Liver (tissue), 9 donors: Measurements from ENCODE around the gene C10orf120. TPM values are rescaled to one million over a fixed set of nuclear protein-coding genes. Genes with fewer than 3 reads are reported as not detected.

ENCODE experiments used
- DNase-seq: peaks from one replicate; pipeline ENCODE4 v3.0.0-alpha.2; 2017; ENCODE audit warnings: low spot score
- H3K27ac ChIP-seq, 2 donors: one replicate each; pipeline ENCODE4 v1.7.0; 2013; ENCODE audit warnings: inconsistent platforms in 2 of 2, low read length in 2 of 2, control low read depth in 1 of 2, low read depth in 1 of 2, mild to moderate bottlenecking in 1 of 2
- H3K27me3 ChIP-seq, 4 donors: one replicate each; pipeline versions ENCODE4 v1.6.1 to v1.7.0; 2013; ENCODE audit warnings: low read length in 3 of 4, inconsistent platforms in 1 of 4, mild to moderate bottlenecking in 1 of 4, moderate library complexity in 1 of 4; ENCODE audit not compliant: control insufficient read depth in 4 of 4, insufficient read depth in 4 of 4
- H3K36me3 ChIP-seq, 4 donors: one replicate each; pipeline versions ENCODE4 v1.6.1 to v1.7.0; 2013; ENCODE audit warnings: low read length in 3 of 4, mild to moderate bottlenecking in 3 of 4, low read depth in 1 of 4, moderate library complexity in 1 of 4; ENCODE audit not compliant: control insufficient read depth in 4 of 4, insufficient read depth in 3 of 4
- H3K4me1 ChIP-seq, 4 donors: one replicate each; pipeline versions ENCODE4 v1.6.1 to v1.7.0; 2013; ENCODE audit warnings: low read length in 3 of 4, mild to moderate bottlenecking in 3 of 4, moderate library complexity in 1 of 4; ENCODE audit not compliant: control insufficient read depth in 4 of 4, insufficient read depth in 4 of 4
- H3K4me3 ChIP-seq, 3 donors: one replicate each; pipeline versions ENCODE4 v1.6.1 to v1.7.0; 2013; ENCODE audit warnings: low read length in 3 of 3, control low read depth in 1 of 3, low read depth in 1 of 3, mild to moderate bottlenecking in 1 of 3
- H3K9ac ChIP-seq, 2 donors: one replicate each; pipeline ENCODE4 v1.7.0; 2013; ENCODE audit warnings: low read length in 2 of 2, mild to moderate bottlenecking in 2 of 2, moderate library complexity in 2 of 2, control low read depth in 1 of 2, low read depth in 1 of 2
- H3K9me3 ChIP-seq, 4 donors: one replicate each; pipeline versions ENCODE4 v1.6.1 to v1.7.0; 2013; ENCODE audit warnings: low read length in 3 of 4; ENCODE audit not compliant: control insufficient read depth in 4 of 4
- ATF3 ChIP-seq: IDR thresholded peaks from 2 replicates; pipeline ENCODE4 v1.6.1; 2016; ENCODE audit warnings: antibody characterized with exemption
- CTCF ChIP-seq: fragments of 150-350 bp; IDR thresholded peaks from 2 replicates; pipeline ENCODE4 v1.5.1; 2017; ENCODE audit warnings: improper control_type of control experiment, low read depth, low read length; ENCODE audit not compliant: missing input control
- EGR1 ChIP-seq, 2 donors: IDR thresholded peaks; 2 replicates each; pipeline ENCODE4 v1.6.1; 2016 to 2018; ENCODE audit warnings: antibody characterized with exemption in 2 of 2, low read depth in 2 of 2
- FOXA1 ChIP-seq: IDR thresholded peaks from 2 replicates; pipeline ENCODE4 v1.6.1; 2016; ENCODE audit warnings: antibody characterized with exemption
- FOXA2 ChIP-seq: IDR thresholded peaks from 2 replicates; pipeline ENCODE4 v1.6.1; 2016; ENCODE audit warnings: antibody characterized with exemption
- HNF4A ChIP-seq, 2 donors: conservative IDR thresholded peaks; 2 replicates each; pipeline ENCODE4 v1.6.1; 2016; ENCODE audit warnings: antibody characterized with exemption in 2 of 2, mild to moderate bottlenecking in 2 of 2
- JUND ChIP-seq, 2 donors: IDR thresholded peaks; 2 replicates each; pipeline ENCODE4 v1.6.1; 2016; ENCODE audit warnings: antibody characterized with exemption in 2 of 2
- NR2F2 ChIP-seq: IDR thresholded peaks from 2 replicates; pipeline ENCODE4 v1.6.1; 2016; ENCODE audit warnings: antibody characterized with exemption
- RAD21 ChIP-seq, 2 donors: IDR thresholded peaks; 2 replicates each; pipeline ENCODE4 v1.6.1; 2016; ENCODE audit warnings: antibody characterized with exemption in 2 of 2, mild to moderate bottlenecking in 2 of 2
- REST ChIP-seq: IDR thresholded peaks from 2 replicates; pipeline ENCODE4 v1.6.1; 2016; ENCODE audit warnings: antibody characterized with exemption, mild to moderate bottlenecking
- RXRA ChIP-seq, 2 donors: IDR thresholded peaks; 2 replicates each; pipeline ENCODE4 v1.6.1; 2017 to 2018; ENCODE audit warnings: antibody characterized with exemption in 2 of 2, mild to moderate bottlenecking in 1 of 2
- SP1 ChIP-seq: IDR thresholded peaks from 2 replicates; pipeline ENCODE4 v1.6.1; 2018; ENCODE audit warnings: antibody characterized with exemption, mild to moderate bottlenecking
- TAF1 ChIP-seq: conservative IDR thresholded peaks from 2 replicates; pipeline ENCODE4 v1.6.1; 2016; ENCODE audit warnings: antibody characterized with exemption, mild to moderate bottlenecking
- YY1 ChIP-seq: IDR thresholded peaks from 2 replicates; pipeline ENCODE4 v1.6.1; 2016; ENCODE audit warnings: antibody characterized with exemption, mild to moderate bottlenecking
- WGBS: extraction: QIAGEN DNeasy Blood & Tissue Kit; methylation state at CpG from one replicate; pipeline ENCODE4 v1.1.7; 2013; 5-methylcytosine and 5-hydroxymethylcytosine counted together
- polyA plus RNA-seq, 2 donors: library from polyadenylated mRNA; stranded (reverse) in 1 of 2; unstranded in 1 of 2; fragments of 200-250 nt in 1 of 2; fragments of >200 nt in 1 of 2; fragmentation: Nextera tagmentation in 1 of 2; extraction: Ambion mirVana in 1 of 2; gene quantifications; one replicate each; pipeline versions ENCODE4 v1.2.1 to v1.2.3, GENCODE V29; 2013 to 2015
- total RNA-seq, 2 donors: library from RNA; depleted of rRNA; stranded (reverse); fragments of >200 nt; gene quantifications; one replicate each; pipeline ENCODE4 v1.2.3, GENCODE V29; 2014
- TF ChIP-seq, protein P1 (sequence below): IDR thresholded peaks from 2 replicates; pipeline ENCODE4 v1.6.1; 2016; ENCODE audit warnings: antibody characterized with exemption
- donor health status: healthy.
- donor health status: healthy.
- donor health status: healthy.
- donor health status: healthy.
- donor health status: healthy.

The C10orf120 gene
- total and polyA plus RNA-seq, 4 donors = not detected

DNA sequence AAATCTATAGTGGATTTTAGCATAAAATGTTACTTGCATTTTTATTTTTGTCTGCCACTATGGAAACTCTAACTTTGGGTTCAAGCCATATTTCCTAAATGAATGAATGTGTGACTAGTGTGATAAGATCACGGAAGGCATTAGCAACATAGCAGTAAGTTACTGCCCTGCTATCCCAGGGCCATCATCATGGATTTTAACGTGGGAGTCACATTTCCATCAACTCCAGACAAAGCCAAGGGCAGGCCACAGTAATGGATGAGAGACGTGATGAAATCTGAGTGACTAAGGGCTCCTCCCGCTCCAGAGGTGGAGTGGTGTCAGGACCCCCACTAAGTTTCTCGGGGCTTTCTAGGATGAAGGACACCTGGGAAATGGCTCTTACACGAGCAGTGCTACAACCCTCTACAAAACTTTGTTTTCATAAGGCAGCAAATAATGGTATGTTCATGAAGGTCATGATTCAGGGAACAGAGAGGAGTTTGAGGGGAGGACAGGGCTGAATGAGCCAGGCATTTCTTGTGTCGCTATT is 34.3 kb downstream of the C10orf120 start:
- DNase-seq = no peak
- no peak for TF ChIP-seq EGR1 (IDR thresholded peaks at IDR 0.05; ENCODE audit: low read depth in 2 of 2)
- TF ChIP-seq JUND (IDR thresholded peaks at IDR 0.05) = no peak
- no peak for TF ChIP-seq ATF3
- no peak for TF ChIP-seq CTCF
- no peak for TF ChIP-seq SP1

GRCh38 chr10:122664501-122664900 is 35.1 kb downstream of the C10orf120 start:
- 81% methylated on average over 8 of the region's 8 CpGs for WGBS
- H3K4me1 ChIP-seq = no peaks in the 10 kb centered on the region
- H3K27ac ChIP-seq = no peak overlapping the region
- no peak for DNase-seq
- no peak overlapping the region for H3K9ac ChIP-seq
- no peak overlapping the region for H3K4me3 ChIP-seq
- no peaks in the 10 kb centered on the region for H3K36me3 ChIP-seq
- H3K9me3 ChIP-seq = no peaks in the 10 kb centered on the region
- no peak for TF ChIP-seq HNF4A (conservative IDR thresholded peaks at IDR 0.05)
- TF ChIP-seq CTCF = no peak
- TF ChIP-seq FOXA1 = no peak
- TF ChIP-seq JUND (IDR thresholded peaks at IDR 0.05) = no peak
- TF ChIP-seq NR2F2 = no peak
- H3K27me3 ChIP-seq = no peaks in the 10 kb centered on the region

More for the DNA sequence above, 34.3 kb downstream of the C10orf120 start:
- Histone ChIP-seq H3K4me3 (no peak overlapping the region), H3K9ac (no peak overlapping the region), H3K9me3 (no peaks in the 10 kb centered on the region), H3K4me1 (no peaks in the 10 kb centered on the region), H3K27ac (no peak overlapping the region), H3K36me3 (no peaks in the 10 kb centered on the region), H3K27me3 (no peaks in the 10 kb centered on the region)
- 78% methylated on average over 7 of the region's 7 CpGs for WGBS

DNA sequence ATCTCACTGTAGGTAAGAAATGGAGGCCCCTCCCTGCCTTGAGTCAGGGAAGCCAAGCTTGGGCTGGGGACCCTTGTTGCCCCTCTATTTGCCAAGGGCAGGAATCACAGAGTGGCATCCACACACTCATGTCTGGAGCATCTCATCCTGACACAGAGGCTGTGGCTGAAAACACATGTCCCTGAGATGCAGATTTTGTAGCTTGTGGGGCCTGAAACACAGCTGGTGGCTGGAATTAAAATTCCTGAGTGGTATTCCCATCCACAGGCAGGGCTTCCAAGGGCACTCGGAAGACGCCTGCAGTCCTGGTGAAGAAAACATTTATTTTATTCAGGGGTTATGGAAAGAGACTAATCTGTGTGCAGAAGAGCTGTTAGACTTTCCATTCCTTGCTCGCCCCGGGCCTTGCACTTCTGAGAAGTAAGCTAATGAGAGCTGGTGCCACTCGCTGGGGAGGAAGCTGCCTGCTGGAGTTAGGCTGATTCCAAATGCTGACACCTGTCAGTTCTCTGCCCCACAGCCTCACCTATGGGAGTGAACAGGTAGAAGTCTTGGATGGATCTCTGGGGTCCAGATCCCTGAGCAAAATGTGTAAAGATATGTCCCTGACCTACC is 36.0 kb downstream of the C10orf120 start:
- Histone ChIP-seq H3K9ac (no peak overlapping the region), H3K27ac (no peak overlapping the region), H3K4me1 (no peaks in the 10 kb centered on the region), H3K27me3 (no peaks in the 10 kb centered on the region), H3K36me3 (no peaks in the 10 kb centered on the region), H3K4me3 (no peak overlapping the region), H3K9me3 (no peaks in the 10 kb centered on the region)
- 89% methylated on average over 5 of the region's 5 CpGs for WGBS
- no peak for DNase-seq
- TF ChIP-seq FOXA2 = no peak
- no peak for TF ChIP-seq NR2F2
- no peak for TF ChIP-seq TAF1
- no peak for TF ChIP-seq RXRA (IDR thresholded peaks at IDR 0.05)
- no peak for TF ChIP-seq YY1
- TF ChIP-seq RAD21 (IDR thresholded peaks at IDR 0.05) = no peak
- TF ChIP-seq FOXA1 = no peak
- no peak for TF ChIP-seq CTCF
- TF ChIP-seq, protein P1, sequence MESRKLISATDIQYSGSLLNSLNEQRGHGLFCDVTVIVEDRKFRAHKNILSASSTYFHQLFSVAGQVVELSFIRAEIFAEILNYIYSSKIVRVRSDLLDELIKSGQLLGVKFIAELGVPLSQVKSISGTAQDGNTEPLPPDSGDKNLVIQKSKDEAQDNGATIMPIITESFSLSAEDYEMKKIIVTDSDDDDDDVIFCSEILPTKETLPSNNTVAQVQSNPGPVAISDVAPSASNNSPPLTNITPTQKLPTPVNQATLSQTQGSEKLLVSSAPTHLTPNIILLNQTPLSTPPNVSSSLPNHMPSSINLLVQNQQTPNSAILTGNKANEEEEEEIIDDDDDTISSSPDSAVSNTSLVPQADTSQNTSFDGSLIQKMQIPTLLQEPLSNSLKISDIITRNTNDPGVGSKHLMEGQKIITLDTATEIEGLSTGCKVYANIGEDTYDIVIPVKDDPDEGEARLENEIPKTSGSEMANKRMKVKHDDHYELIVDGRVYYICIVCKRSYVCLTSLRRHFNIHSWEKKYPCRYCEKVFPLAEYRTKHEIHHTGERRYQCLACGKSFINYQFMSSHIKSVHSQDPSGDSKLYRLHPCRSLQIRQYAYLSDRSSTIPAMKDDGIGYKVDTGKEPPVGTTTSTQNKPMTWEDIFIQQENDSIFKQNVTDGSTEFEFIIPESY = no peak
- no peak for TF ChIP-seq REST
